Subcutaneous adipose tissue (tissue), 4 donors: ENCODE data around the gene LELP1. TPM values are rescaled to one million over a fixed set of nuclear protein-coding genes. Genes with fewer than 3 reads are reported as not detected.

Source experiments
- total RNA-seq, 4 donors: library from RNA; depleted of rRNA; stranded (reverse); fragments of >200 nt; gene quantifications; one replicate each; pipeline ENCODE4 v1.1.0, GENCODE V29; 2016
- TF ChIP-seq, protein P1 (sequence below): fragments of 450-650 bp; IDR thresholded peaks from one replicate; pipeline ENCODE4 v1.5.1; 2016; ENCODE audit warnings: low read depth, mild to moderate bottlenecking, control low read depth, antibody characterized with exemption, moderate library complexity

LELP1 gene
- total RNA-seq, result not detected

DNA sequence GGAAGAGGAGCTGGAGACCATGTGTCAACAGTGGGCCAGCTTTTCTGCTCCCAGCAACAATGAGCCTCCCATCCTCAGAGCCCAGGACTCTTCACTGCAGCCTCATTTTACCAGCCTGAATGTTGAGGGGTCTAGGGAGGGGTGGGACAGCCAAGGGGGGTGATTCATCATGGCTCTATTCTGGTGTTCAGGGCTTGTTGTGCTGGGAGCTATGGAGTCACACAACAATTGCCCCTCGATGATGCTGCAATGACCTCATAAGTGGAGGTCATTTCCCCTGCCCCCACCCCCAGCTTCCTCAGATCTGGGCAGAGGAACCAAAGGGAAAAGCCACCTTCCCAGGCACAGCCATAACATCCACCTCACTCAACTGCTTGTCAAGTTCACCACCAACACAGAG lies at the start of gene LELP1:
Gene LELP1, plus strand, starts transcription at position 301 of the 400 bp plus-strand sequence. CDS start 1,278 bp downstream, outside the sequence.
- TF ChIP-seq, protein P1, sequence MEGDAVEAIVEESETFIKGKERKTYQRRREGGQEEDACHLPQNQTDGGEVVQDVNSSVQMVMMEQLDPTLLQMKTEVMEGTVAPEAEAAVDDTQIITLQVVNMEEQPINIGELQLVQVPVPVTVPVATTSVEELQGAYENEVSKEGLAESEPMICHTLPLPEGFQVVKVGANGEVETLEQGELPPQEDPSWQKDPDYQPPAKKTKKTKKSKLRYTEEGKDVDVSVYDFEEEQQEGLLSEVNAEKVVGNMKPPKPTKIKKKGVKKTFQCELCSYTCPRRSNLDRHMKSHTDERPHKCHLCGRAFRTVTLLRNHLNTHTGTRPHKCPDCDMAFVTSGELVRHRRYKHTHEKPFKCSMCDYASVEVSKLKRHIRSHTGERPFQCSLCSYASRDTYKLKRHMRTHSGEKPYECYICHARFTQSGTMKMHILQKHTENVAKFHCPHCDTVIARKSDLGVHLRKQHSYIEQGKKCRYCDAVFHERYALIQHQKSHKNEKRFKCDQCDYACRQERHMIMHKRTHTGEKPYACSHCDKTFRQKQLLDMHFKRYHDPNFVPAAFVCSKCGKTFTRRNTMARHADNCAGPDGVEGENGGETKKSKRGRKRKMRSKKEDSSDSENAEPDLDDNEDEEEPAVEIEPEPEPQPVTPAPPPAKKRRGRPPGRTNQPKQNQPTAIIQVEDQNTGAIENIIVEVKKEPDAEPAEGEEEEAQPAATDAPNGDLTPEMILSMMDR, result no peak

DNA sequence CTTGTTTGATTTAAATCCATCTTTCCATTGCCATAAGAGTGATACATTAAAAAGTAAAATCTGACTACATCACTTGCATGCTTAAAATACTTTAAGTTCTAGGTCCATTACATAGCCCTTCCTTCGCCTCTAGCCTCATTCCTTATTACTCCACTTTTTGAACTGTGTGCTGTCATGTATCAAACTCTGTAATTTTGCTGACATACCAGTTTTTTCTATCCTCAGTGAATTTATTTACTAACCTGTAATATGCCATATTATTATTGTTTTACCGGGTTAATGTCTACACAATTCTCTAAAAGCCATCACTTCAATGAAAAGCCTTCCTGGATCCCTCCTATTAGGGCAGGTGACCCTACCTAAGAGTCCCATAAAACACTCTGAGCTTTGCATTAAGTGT lies 47.7 kb upstream of the LELP1 start:
- TF ChIP-seq, protein P1, result no peak

DNA sequence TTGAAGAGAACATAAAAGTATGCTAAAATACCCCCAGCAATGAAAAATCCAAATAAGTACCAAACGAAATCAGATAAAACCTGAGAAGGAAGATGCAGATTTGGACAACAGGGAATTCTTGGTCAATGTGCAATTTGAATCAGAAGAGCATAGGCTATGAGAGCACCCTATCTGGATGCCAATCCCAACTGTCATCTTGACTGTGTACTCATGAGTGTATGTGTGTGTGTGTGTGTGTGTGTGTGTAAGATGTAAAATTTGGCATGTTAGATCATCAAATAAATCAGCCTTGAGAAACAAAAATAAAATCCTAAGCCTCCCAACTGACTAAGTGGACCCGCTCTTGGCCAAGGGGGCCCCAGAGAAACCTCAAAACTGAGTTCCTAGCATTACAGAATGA lies 34.5 kb upstream of the LELP1 start:
- TF ChIP-seq, protein P1, result no peak

DNA sequence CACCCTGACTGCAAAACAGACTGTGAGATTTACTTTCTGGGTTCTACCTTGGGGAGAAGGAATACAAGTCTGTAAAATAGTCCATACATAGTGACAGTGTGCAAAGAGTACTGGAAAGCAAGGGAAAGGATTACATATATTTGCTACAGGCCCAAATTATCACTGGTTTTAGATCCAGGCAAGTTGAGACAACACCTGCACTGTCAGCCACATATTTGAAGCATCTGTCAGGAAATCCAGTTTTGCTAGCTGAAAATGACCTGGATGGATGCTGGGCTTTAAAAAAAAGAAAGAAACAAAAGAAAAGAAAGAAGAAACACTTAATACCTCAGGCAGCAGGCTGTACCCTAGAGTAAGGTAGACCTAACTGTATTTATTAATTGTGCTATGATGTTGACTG lies 28.6 kb upstream of the LELP1 start:
- TF ChIP-seq, protein P1, result no peak

DNA sequence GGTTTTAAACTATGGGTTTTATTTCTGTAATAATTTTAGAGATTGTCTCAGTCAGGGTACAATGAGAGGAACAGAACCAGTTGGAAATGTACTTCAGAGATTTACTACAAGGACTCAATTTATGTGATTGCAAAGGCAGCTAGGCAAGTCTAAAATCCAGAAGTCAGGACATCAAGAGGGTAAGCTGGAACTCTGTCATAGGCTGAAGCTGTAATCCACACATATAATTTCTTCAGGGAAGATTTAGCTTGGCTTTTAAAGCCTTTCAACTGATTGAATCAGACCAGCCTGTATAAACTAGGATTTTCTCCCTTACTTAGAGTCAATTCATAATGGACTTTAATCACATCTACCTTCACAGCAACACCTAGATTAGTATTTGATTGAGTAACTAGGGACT lies 24.3 kb upstream of the LELP1 start:
- TF ChIP-seq, protein P1, result no peak

DNA sequence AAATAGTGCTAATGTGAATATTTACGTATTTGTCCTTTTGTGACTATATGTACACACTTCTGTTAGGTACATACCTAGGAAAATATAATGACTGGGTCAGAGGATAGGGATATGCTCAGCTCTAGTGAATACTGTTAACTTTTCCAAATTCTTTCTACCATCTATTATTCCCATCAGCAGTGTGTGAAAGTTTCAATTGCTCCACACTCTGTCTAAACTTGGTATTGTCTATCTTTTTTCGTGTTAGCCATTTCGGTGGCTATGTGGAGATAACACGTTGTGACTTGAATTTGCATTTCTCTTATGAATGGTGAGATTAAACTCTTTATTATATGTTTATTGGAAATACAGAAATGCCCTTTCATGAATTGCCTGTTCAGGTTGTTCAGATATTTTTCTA lies 22.7 kb upstream of the LELP1 start:
- TF ChIP-seq, protein P1, result no peak

DNA sequence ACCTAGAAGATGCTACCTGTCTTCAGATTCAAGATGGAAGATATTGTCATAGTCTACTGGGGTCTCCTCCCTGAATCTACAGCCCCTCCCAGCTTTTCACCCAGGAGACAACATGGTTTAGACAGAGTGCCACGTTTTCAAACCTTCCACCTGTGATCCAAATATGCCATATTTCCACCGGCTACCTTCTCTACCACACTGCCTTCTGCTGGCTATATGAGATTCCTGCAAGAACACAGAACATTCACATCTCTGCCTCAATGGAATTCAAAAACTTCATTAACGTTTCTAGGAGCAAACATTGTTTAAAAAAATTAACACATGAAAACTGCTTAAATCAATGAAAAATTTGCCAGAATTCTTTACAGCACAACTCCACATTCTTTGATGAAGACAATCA lies 12.9 kb upstream of the LELP1 start:
- TF ChIP-seq, protein P1, result no peak

DNA sequence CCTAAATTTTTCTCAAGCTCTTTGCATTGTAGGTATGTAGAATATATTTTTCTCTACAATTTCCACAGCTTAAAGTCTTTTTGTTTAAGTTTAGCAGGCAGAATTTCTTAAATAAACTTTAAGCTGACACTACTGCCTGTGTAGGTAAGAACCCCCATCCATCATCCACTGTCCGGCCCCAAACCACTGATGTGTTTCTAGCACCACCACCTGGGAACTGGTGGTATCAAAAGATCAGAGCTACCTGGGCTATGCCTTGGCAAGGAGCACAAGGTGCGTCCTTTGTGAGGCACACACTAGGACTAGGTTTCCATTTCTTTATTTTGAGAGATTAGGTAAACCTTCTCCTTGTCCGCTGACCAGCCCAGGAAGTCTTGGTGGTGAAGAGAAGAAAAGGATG lies 10.5 kb upstream of the LELP1 start:
- TF ChIP-seq, protein P1, result no peak
